ENCODE results near the gene SRSF6.
"Not testable (repeated sequence)": the region's sequence is repeated elsewhere in the genome, so short reads cannot be mapped to it uniquely, and the experiment has no call there.

Gene SRSF6

GRCh38 chr20:43490038-43490437 is 32.3 kb downstream of the SRSF6 start:
- DNase-seq, result no peak

- no peak for DNase-seq
Observed at GRCh38 chr20:43492101-43492500, 34.4 kb downstream of the SRSF6 start.

- DNase-seq, result no peak
Observed at GRCh38 chr20:43495388-43495787, 37.7 kb downstream of the SRSF6 start.

GRCh38 chr20:43502021-43502420 is 44.3 kb downstream of the SRSF6 start:
- not testable (repeated sequence) for DNase-seq

GRCh38 chr20:43506238-43506637 is 48.5 kb downstream of the SRSF6 start:
- DNase-seq, result no peak

GRCh38 chr20:43507150-43508080 is 49.7 kb downstream of the SRSF6 start, which contains the start of gene L3MBTL1:
Gene L3MBTL1, plus strand, starts transcription at chr20:43507697. Its CDS starts 5,807 bp downstream, at chr20:43513504.
- DNase-seq, result no peak

GRCh38 chr20:43508106-43508505 is 50.4 kb downstream of the SRSF6 start:
- DNase-seq, result no peak

GRCh38 chr20:43508604-43509040 is 50.9 kb downstream of the SRSF6 start:
- no peak for DNase-seq

- DNase-seq, result no peak
Observed at GRCh38 chr20:43511879-43512278, 54.2 kb downstream of the SRSF6 start.

GRCh38 chr20:43513372-43513930 is 55.8 kb downstream of the SRSF6 start:
- DNase-seq, result no peak
